ENCODE measurements around the gene LRRC32.

DNA sequence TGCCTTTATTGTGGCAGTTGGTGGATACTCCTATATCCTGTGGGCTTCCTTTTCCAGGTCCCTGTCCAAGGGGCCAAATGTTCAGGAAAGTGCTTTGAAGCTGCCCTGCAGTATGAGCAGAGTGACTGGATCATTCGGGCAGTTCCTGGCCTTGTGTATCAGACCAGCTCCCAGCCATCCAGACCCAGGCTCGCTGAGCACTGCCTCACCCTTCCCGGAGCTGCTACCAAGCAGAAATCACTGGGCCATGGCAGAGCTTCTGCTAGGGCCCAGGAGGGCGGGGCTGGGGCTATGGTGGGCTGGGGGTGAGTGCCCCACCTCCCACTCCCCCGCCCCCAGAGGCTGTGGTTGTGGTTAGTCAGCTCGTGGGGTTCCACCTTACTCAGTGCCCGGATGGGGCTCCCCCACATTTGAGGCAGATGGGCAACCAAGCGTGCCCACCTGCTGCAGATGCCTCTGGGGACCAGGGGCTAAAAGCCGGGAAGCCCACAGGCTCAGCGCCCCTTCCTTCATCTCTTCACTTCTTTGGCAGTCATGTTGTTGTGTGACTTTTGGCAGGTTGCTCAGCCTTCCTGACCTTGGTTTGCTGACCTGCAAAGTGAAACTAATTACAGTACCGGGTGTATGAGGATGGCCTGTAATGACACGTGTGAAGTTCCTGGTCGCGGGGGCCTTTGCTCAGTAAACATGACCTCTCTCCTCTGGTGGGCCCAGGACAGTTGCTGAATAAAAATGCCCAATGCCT is 2.1 kb upstream of the LRRC32 start:
- TF ChIP-seq EZH2phosphoT487 (IDR thresholded peaks at IDR 0.05; ENCODE audit: insufficient read depth, low read depth) (no peak), EZH2 (IDR thresholded peaks at IDR 0.05; ENCODE audit: insufficient read depth, poor library complexity, severe bottlenecking) (no peak)

Data from GM23248 (cell line).